SU-DHL-6 (cell line): Measurements from ENCODE around the gene ANKRD17.

Experiments
- H2AFZ ChIP-seq: fragments of 200-600 bp; sonication (generic); 2 replicates; pipeline ENCODE4 v1.6.1; 2014; ENCODE audit warnings: low read depth, mild to moderate bottlenecking, moderate library complexity, mixed read lengths, antibody characterized with exemption, low read length; ENCODE audit not compliant: severe bottlenecking
- H3F3A ChIP-seq: fragments of 200-600 bp; shearing (Covaris generic); 2 replicates; pipeline ENCODE4 v1.6.0; 2016; ENCODE audit warnings: antibody characterized with exemption, mild to moderate bottlenecking; ENCODE audit not compliant: insufficient read depth
- H3K27ac ChIP-seq: fragments of 200-600 bp; sonication (generic); 2 replicates; pipeline ENCODE4 v1.5.1; 2016; ENCODE audit warnings: low read depth, mild to moderate bottlenecking, low read length, moderate library complexity, mixed read lengths
- H3K27me3 ChIP-seq: fragments of 200-600 bp; sonication (generic), shearing (Covaris generic); 2 replicates; pipeline ENCODE4 v1.6.0; 2014; ENCODE audit warnings: mild to moderate bottlenecking, low read length
- H3K36me3 ChIP-seq: fragments of 200-600 bp; sonication (generic); 2 replicates; pipeline ENCODE4 v1.6.1; 2014; ENCODE audit warnings: mild to moderate bottlenecking, low read length, mixed read lengths
- H3K4me2 ChIP-seq: fragments of 300-600, 200-600 bp; shearing (Covaris generic), sonication (generic); 2 replicates; pipeline ENCODE4 v1.6.0; 2014; ENCODE audit warnings: low read length, low read depth, mild to moderate bottlenecking; ENCODE audit not compliant: poor library complexity, severe bottlenecking
- H3K4me3 ChIP-seq: fragments of 200-600 bp; sonication (generic); 2 replicates; pipeline ENCODE4 v1.5.1; 2014; ENCODE audit warnings: antibody characterized with exemption, low read length, mild to moderate bottlenecking, mixed read lengths; ENCODE audit not compliant: insufficient read depth, poor library complexity, severe bottlenecking
- H3K79me2 ChIP-seq: fragments of 200-600 bp; sonication (generic); 2 replicates; pipeline ENCODE4 v1.6.1; 2014; ENCODE audit warnings: mild to moderate bottlenecking, low read length, moderate library complexity; ENCODE audit not compliant: insufficient read depth
- H3K9ac ChIP-seq: fragments of 200-600 bp; sonication (generic); 2 replicates; pipeline ENCODE4 v1.7.0; 2014; ENCODE audit warnings: mild to moderate bottlenecking, low read length
- H3K9me2 ChIP-seq: fragments of 200-600 bp; sonication (generic); replicated peaks from 2 replicates; pipeline ENCODE4 v1.6.1; 2014; ENCODE audit warnings: low read length; ENCODE audit not compliant: insufficient read depth
- H3K9me3 ChIP-seq: fragments of 200-600 bp; sonication (generic); 2 replicates; pipeline ENCODE4 v1.6.1; 2014; ENCODE audit warnings: low read length, mixed read lengths; ENCODE audit not compliant: insufficient read depth
- H4K20me1 ChIP-seq: fragments of 200-600 bp; sonication (generic); 2 replicates; pipeline ENCODE4 v1.6.1; 2014; ENCODE audit warnings: low read depth, mild to moderate bottlenecking, antibody characterized with exemption, low read length, moderate library complexity, mixed read lengths
- EZH2phosphoT487 ChIP-seq: fragments of 200-600 bp; sonication (generic), shearing (Covaris generic); conservative IDR thresholded peaks from 2 replicates; pipeline ENCODE4 v1.6.1; 2018; ENCODE audit warnings: mild to moderate bottlenecking, antibody characterized with exemption, low read length, moderate library complexity, mixed read lengths
- TF ChIP-seq, protein P1 (sequence below): fragments of 200-600 bp; sonication (generic); IDR thresholded peaks from one replicate; pipeline ENCODE4 v1.5.1; 2017; ENCODE audit warnings: antibody characterized with exemption, mild to moderate bottlenecking, low read length, moderate library complexity; ENCODE audit not compliant: insufficient read depth, poor library complexity, severe bottlenecking

Gene ANKRD17

DNA sequence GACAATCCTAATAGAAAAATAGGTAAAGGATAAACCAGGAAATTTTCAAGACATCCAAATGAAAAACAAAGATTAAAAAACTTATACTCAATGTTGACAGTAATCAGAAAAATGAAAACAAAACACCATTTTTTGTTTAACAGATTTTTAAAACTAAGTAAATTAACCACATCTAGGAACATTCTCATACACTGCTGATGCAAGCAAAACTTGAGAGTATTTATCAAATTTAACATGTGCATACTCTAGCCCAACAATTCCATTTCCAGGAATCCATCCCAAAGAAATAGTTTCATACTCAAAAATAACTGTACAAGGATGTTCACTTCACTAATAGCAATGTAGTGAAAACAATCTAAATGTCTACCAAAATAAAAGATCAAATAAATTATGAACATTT, 11.5 kb downstream of the ANKRD17 start:
- Histone ChIP-seq H4K20me1 (peaks cover 23% of the 10 kb centered on the region), H3K27me3 (no peaks in the 10 kb centered on the region), H3K4me3 (no peak overlapping the region), H3K9me3 (no peaks in the 10 kb centered on the region), H3K27ac (no peak overlapping the region), H3K4me2 (no peak overlapping the region), H3K9me2 (no peaks in the 10 kb centered on the region), H3K36me3 (no peaks in the 10 kb centered on the region), H2AFZ (no peak overlapping the region), H3K79me2 (peaks cover 100% of the 10 kb centered on the region), H3F3A (no peaks in the 10 kb centered on the region), H3K9ac (no peak overlapping the region)
- TF ChIP-seq EZH2phosphoT487 = no peak
- TF ChIP-seq, protein P1, sequence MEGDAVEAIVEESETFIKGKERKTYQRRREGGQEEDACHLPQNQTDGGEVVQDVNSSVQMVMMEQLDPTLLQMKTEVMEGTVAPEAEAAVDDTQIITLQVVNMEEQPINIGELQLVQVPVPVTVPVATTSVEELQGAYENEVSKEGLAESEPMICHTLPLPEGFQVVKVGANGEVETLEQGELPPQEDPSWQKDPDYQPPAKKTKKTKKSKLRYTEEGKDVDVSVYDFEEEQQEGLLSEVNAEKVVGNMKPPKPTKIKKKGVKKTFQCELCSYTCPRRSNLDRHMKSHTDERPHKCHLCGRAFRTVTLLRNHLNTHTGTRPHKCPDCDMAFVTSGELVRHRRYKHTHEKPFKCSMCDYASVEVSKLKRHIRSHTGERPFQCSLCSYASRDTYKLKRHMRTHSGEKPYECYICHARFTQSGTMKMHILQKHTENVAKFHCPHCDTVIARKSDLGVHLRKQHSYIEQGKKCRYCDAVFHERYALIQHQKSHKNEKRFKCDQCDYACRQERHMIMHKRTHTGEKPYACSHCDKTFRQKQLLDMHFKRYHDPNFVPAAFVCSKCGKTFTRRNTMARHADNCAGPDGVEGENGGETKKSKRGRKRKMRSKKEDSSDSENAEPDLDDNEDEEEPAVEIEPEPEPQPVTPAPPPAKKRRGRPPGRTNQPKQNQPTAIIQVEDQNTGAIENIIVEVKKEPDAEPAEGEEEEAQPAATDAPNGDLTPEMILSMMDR = no peak

DNA sequence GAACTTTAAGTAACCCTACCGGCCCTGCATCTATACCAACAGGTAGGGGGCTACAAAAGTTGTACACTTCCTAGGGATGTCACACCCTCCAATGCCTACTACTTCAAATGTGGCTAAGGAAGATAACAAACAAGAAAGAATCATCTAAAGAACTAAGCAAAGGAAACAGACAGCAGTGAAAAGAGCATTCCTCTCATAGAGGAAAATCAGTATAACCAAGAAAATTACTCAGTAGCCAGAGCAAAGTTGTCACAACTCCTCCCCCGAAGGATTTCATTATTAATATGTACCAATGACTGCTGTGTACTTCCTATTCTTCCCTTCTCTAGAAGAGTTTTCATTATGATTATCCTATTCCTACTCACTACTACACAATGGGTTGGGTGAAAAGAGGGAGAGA, 12.6 kb downstream of the ANKRD17 start:
- no peak for TF ChIP-seq EZH2phosphoT487
- TF ChIP-seq, protein P1 = no peak
- no peaks in the 10 kb centered on the region for H3K36me3 ChIP-seq
- H3K79me2 ChIP-seq = peaks cover 100% of the 10 kb centered on the region
- no peak overlapping the region for H2AFZ ChIP-seq
- H3K27ac ChIP-seq = no peak overlapping the region
- H4K20me1 ChIP-seq = peaks cover 23% of the 10 kb centered on the region
- H3K27me3 ChIP-seq = no peaks in the 10 kb centered on the region
- no peaks in the 10 kb centered on the region for H3K9me3 ChIP-seq
- H3K4me3 ChIP-seq = no peak overlapping the region
- H3K9ac ChIP-seq = no peak overlapping the region
- no peaks in the 10 kb centered on the region for H3F3A ChIP-seq
- H3K4me2 ChIP-seq = no peak overlapping the region
- no peaks in the 10 kb centered on the region for H3K9me2 ChIP-seq

DNA sequence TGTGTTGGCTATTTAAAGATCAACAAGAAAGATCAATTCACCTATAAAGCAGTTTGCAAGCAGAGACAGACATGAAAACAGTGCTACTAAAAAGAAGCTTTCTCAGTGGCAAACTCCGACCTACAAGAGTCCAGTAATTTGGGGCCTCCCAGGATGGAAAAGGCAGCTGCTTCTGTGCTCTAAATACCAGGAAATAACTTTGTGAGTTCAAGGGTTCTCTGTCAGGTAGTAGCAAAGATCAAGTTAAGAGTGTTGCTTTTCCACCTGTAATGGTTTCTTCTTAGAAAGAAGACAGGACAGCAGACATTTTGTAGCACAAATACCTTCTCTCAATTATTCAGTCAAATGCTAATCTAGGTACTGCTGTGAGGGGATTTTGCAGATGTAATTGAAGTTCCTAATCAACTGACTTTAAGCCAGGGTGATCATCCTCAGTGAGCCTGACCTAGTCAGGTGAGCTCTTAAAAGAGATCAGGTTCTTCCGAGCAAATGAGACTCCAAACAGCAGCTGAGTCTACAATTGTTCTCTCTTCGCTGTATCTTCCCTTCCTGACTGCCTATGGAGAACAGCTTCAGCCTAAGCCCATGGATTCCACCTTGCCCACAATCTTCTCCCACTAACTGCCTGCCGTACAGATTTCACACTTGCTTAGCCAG, 13.5 kb downstream of the ANKRD17 start:
- Histone ChIP-seq H2AFZ (no peak overlapping the region), H3K27ac (no peak overlapping the region), H3K9ac (no peak overlapping the region), H3K4me3 (no peak overlapping the region), H3K4me2 (no peak overlapping the region), H3K79me2 (peaks cover 100% of the 10 kb centered on the region), H3K36me3 (no peaks in the 10 kb centered on the region), H3K27me3 (no peaks in the 10 kb centered on the region), H3K9me3 (no peaks in the 10 kb centered on the region), H3F3A (no peaks in the 10 kb centered on the region), H3K9me2 (no peaks in the 10 kb centered on the region), H4K20me1 (peaks cover 23% of the 10 kb centered on the region)
- TF ChIP-seq EZH2phosphoT487 = no peak
- TF ChIP-seq, protein P1 = no peak

DNA sequence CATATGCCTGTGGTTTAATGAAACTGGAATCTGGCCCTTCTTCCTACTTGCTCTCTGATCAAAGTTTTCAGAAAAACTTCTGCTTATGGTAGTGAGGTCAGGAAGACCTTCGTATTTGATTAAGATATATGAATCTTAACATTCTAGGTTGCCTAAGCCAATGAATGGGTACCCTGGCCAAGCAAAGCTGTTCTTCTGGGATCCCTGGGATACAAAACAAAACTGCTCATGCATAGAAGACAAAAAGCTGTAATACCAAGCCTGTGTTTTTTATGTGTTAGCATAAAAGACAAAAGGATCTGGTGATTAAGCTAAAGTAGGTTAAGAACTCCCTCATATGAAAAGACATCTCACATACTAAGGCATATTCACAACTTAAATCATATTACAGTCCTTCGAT, 21.6 kb downstream of the ANKRD17 start:
- Histone ChIP-seq H3K36me3 (no peaks in the 10 kb centered on the region; the same call in 1 of the 2 replicates), H4K20me1 (0 out of 2 replicates have a peak, but pooled peaks cover 3% of the 10 kb centered on the region), H2AFZ (no peak overlapping the region), H3K79me2 (peaks cover 78% of the 10 kb centered on the region), H3K27me3 (no peaks in the 10 kb centered on the region), H3K9me2 (no peaks in the 10 kb centered on the region), H3F3A (no peaks in the 10 kb centered on the region), H3K9ac (no peak overlapping the region), H3K9me3 (no peaks in the 10 kb centered on the region), H3K4me2 (no peak overlapping the region), H3K4me3 (no peak overlapping the region), H3K27ac (no peak overlapping the region)
- TF ChIP-seq EZH2phosphoT487 = no peak
- TF ChIP-seq, protein P1 = no peak
